ENCODE data around the gene SLC27A5.
"Not testable (repeated sequence)": the region's sequence is repeated elsewhere in the genome, so short reads cannot be mapped to it uniquely, and the experiment has no call there.

Gene SLC27A5

GRCh38 chr19:58549664-58550361 lies 38.0 kb upstream of the SLC27A5 start:
- DNase-seq: peak; percentile 24

- peak; percentile 23 for DNase-seq
These were observed 37.3 kb upstream of the SLC27A5 start for GRCh38 chr19:58548859-58549663.

GRCh38 chr19:58547323-58548312 lies 35.8 kb upstream of the SLC27A5 start:
- DNase-seq: peak; percentile 22

GRCh38 chr19:58546019-58546530 lies 34.3 kb upstream of the SLC27A5 start:
- DNase-seq: no peak

- peak; percentile 33 for DNase-seq
These were observed 33.7 kb upstream of the SLC27A5 start for GRCh38 chr19:58545286-58546018.

- DNase-seq: no peak
These were observed 32.9 kb upstream of the SLC27A5 start for GRCh38 chr19:58544591-58545285.

GRCh38 chr19:58543826-58544590 lies 32.2 kb upstream of the SLC27A5 start, which contains the start of gene TRIM28:
Gene TRIM28 (plus strand): TSS chr19:58544064. CDS start chr19:58544758, 694 bp downstream.
- peak; percentile 100 for DNase-seq

GRCh38 chr19:58542641-58543372 lies 31.0 kb upstream of the SLC27A5 start:
- DNase-seq: not testable (repeated sequence)

- DNase-seq: not testable (repeated sequence)
These were observed 27.4 kb upstream of the SLC27A5 start for GRCh38 chr19:58539169-58539559.

GRCh38 chr19:58538257-58539168 lies 26.7 kb upstream of the SLC27A5 start:
- DNase-seq: peak; percentile 71

- no peak for DNase-seq
These were observed 25.3 kb upstream of the SLC27A5 start for GRCh38 chr19:58536852-58537798.

- DNase-seq: no peak
These were observed 24.1 kb upstream of the SLC27A5 start for GRCh38 chr19:58535857-58536256.

GRCh38 chr19:58531034-58531840 lies 19.4 kb upstream of the SLC27A5 start:
- DNase-seq: no peak

- DNase-seq: no peak
These were observed 17.6 kb upstream of the SLC27A5 start for GRCh38 chr19:58529405-58529804.

GRCh38 chr19:58522709-58523108 lies 10.9 kb upstream of the SLC27A5 start:
- DNase-seq: no peak

GRCh38 chr19:58521651-58522050 lies 9.9 kb upstream of the SLC27A5 start:
- no peak for DNase-seq

GRCh38 chr19:58520257-58520599 lies 8.4 kb upstream of the SLC27A5 start:
- no peak for DNase-seq

Data from stimulated activated CD8-positive, alpha-beta memory T cell treated with anti-CD3 and anti-CD28 coated beads, Interleukin-4, amount 100 ng/mL, for 48 hours (primary cell).